GM21737 (cell line): ENCODE data around the gene PRAMEF20.

Experiments used
- ATAC-seq: cut with Tn5 transposase; IDR thresholded peaks from one replicate; pipeline ENCODE4 v1.9.1; 2021; ENCODE audit warnings: mild to moderate bottlenecking, moderate library complexity; ENCODE audit not compliant: unreplicated experiment

Gene PRAMEF20

DNA sequence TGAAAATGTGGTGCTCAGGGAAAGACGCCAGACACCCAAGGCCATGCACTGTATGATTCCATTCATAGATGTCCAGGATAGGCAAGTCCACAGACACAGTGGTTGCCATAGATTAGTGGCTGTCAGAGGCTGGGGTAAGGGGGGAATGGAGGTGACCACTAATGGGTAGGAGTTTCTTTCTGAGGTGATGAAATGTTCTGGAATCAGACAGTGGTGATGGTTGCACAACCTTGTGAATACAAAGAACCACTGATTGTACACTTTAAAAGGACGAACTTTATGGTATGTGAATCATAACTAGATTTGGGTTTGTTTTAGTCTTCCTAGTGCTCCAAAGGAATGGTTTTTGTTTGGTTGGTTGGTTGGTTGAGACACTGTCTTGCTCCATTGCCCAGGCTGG, 51.7 kb downstream of the PRAMEF20 start:
- ATAC-seq, result no peak

DNA sequence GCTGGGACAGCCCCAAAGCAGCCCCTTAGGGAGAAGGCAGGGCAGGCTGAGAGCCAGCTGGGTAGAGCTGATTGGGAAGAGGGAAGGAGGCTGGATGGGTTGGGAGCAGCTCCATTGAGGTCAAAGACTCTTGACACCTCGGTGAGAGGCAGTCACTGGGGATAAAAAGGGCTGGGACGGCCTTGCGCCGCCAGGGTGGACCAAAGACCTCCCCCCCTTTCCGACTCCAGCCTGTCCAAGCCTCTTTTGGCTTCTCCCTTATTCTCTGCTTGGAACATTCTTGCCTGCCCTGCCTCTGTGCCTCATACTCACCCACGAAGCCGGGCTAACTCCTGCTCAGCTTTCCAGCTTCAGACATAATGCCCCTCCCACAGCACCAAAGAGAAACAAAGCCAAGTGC, 52.4 kb downstream of the PRAMEF20 start:
- no peak for ATAC-seq

DNA sequence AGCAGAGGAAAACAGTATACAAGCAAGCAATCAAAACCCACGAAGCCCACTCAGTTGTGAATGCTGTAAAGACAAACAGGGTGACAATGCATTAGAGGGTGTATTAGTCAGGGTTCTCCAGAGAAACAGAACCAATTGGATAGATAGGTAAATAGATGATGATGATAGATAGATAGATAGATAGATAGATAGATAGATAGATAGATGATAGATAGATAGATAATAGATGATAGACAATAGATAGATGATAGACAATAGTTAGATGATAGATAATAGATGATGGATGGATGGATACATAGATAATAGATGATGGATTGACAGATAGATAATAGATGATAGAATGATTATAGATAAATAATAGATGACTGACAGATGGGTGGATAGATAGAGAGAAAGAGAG, 55.3 kb downstream of the PRAMEF20 start:
- ATAC-seq, result no peak

DNA sequence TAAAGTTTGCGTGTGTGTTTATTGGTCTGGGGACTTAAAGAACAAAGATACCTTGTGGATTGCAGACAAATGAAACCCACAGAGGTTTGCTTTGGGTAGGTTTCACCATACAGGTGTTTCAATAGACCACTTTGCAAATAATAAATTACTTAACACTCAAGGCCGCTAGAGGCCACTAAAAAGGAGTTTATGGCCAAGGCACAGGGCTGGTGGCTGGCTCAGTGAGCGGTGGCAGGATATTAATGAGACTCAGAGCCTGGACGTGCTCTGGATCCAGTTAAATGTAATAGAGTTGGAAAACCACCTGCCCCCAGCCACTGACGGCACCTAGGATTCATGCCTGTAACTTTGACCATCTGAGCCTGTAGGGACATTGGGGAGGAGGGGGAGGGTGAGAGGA, 59.1 kb downstream of the PRAMEF20 start:
- ATAC-seq, result no peak
